T-helper 9 cell (primary cell): ENCODE measurements around the gene DPF1.

Experiments used
- DNase-seq: peaks from one replicate; pipeline ENCODE4 v3.0.0-alpha.2; 2020

The DPF1 gene

GRCh38 chr19:38196245-38196837, 27.7 kb downstream of the DPF1 start:
- no peak for DNase-seq

GRCh38 chr19:38195237-38195636, 28.8 kb downstream of the DPF1 start:
- DNase-seq: no peak

GRCh38 chr19:38194061-38194701, 29.8 kb downstream of the DPF1 start:
- no peak for DNase-seq

- no peak for DNase-seq
Measured at GRCh38 chr19:38193445-38193844, 30.6 kb downstream of the DPF1 start.

GRCh38 chr19:38191747-38192146, 32.3 kb downstream of the DPF1 start:
- DNase-seq: no peak

GRCh38 chr19:38190793-38191192, 33.2 kb downstream of the DPF1 start:
- no peak for DNase-seq

GRCh38 chr19:38190061-38190460, 34.0 kb downstream of the DPF1 start:
- DNase-seq: no peak

- no peak for DNase-seq
Measured at GRCh38 chr19:38185562-38185961, 38.5 kb downstream of the DPF1 start.

GRCh38 chr19:38184815-38185214, 39.2 kb downstream of the DPF1 start:
- DNase-seq: no peak

- DNase-seq: no peak
Measured at GRCh38 chr19:38183251-38183897, 40.6 kb downstream of the DPF1 start.

- no peak for DNase-seq
Measured at GRCh38 chr19:38182536-38183210, 41.3 kb downstream of the DPF1 start.

- DNase-seq: no peak
Measured at GRCh38 chr19:38180071-38180470, 44.0 kb downstream of the DPF1 start.

GRCh38 chr19:38175422-38175821, 48.6 kb downstream of the DPF1 start:
- DNase-seq: no peak

GRCh38 chr19:38173291-38174041, 50.6 kb downstream of the DPF1 start:
- no peak for DNase-seq

GRCh38 chr19:38172001-38172400, 52.0 kb downstream of the DPF1 start:
- DNase-seq: no peak

- no peak for DNase-seq
Measured at GRCh38 chr19:38170334-38170733, 53.7 kb downstream of the DPF1 start.

- DNase-seq: no peak
Measured at GRCh38 chr19:38168637-38169036, 55.4 kb downstream of the DPF1 start.

GRCh38 chr19:38165335-38165734, 58.7 kb downstream of the DPF1 start:
- no peak for DNase-seq

- no peak for DNase-seq
Measured at GRCh38 chr19:38164526-38164925, 59.5 kb downstream of the DPF1 start.

GRCh38 chr19:38163419-38164290, 60.4 kb downstream of the DPF1 start:
- DNase-seq: no peak

- DNase-seq: no peak
Measured at GRCh38 chr19:38162632-38163031, 61.4 kb downstream of the DPF1 start.

GRCh38 chr19:38162094-38162493, 61.9 kb downstream of the DPF1 start:
- no peak for DNase-seq
